ENCODE measurements around the gene KCNA5. TPM values are rescaled to one million over a fixed set of nuclear protein-coding genes. Genes with fewer than 3 reads are reported as not detected.

KCNA5 gene
- total RNA-seq, 1 donor from 2014 or later, result 0.82 TPM

GRCh38 chr12:5018677-5019076 is 25.0 kb upstream of the KCNA5 start:
- Mint-ChIP-seq H3K4me1 (ENCODE audit: unreplicated experiment) (peaks cover 5% of the 10 kb centered on the region), H3K9me3 (no peaks in the 10 kb centered on the region), H3K27me3 (peaks cover 81% of the 10 kb centered on the region), H3K27ac (no peak overlapping the region), H3K36me3 (no peaks in the 10 kb centered on the region), H3K4me3 (no peak overlapping the region)
- DNase-seq (ENCODE audit: extremely low spot score, unreplicated experiment), result no peak
- TF ChIP-seq CTCF (conservative IDR thresholded peaks at IDR 0.05), result no peak

- peaks cover 5% of the 10 kb centered on the region for H3K4me1 Mint-ChIP-seq (ENCODE audit: unreplicated experiment)
- no peak for TF ChIP-seq CTCF (conservative IDR thresholded peaks at IDR 0.05)
- no peaks in the 10 kb centered on the region for H3K9me3 Mint-ChIP-seq
- peaks cover 85% of the 10 kb centered on the region for H3K27me3 Mint-ChIP-seq
- no peak overlapping the region for H3K27ac Mint-ChIP-seq
- no peak for DNase-seq (ENCODE audit: extremely low spot score, unreplicated experiment)
- H3K4me3 Mint-ChIP-seq, result no peak overlapping the region
- no peaks in the 10 kb centered on the region for H3K36me3 Mint-ChIP-seq
These were observed 21.7 kb upstream of the KCNA5 start for GRCh38 chr12:5022025-5022424.

- H3K9me3 Mint-ChIP-seq, result no peaks in the 10 kb centered on the region
- no peak overlapping the region for H3K27ac Mint-ChIP-seq
- no peak overlapping the region for H3K4me3 Mint-ChIP-seq
- DNase-seq (ENCODE audit: extremely low spot score, unreplicated experiment), result no peak
- peaks cover 11% of the 10 kb centered on the region for H3K4me1 Mint-ChIP-seq (ENCODE audit: unreplicated experiment)
- no peaks in the 10 kb centered on the region for H3K36me3 Mint-ChIP-seq
- TF ChIP-seq CTCF (conservative IDR thresholded peaks at IDR 0.05), result peak; percentile 92
- H3K27me3 Mint-ChIP-seq, result peaks cover 87% of the 10 kb centered on the region
These were observed 21.1 kb upstream of the KCNA5 start for GRCh38 chr12:5022465-5023061.

GRCh38 chr12:5023842-5024241 is 19.8 kb upstream of the KCNA5 start:
- H3K4me3 Mint-ChIP-seq, result no peak overlapping the region
- no peak for DNase-seq (ENCODE audit: extremely low spot score, unreplicated experiment)
- H3K9me3 Mint-ChIP-seq, result no peaks in the 10 kb centered on the region
- H3K27ac Mint-ChIP-seq, result no peak overlapping the region
- peaks cover 83% of the 10 kb centered on the region for H3K27me3 Mint-ChIP-seq
- TF ChIP-seq CTCF (conservative IDR thresholded peaks at IDR 0.05), result no peak
- H3K4me1 Mint-ChIP-seq (ENCODE audit: unreplicated experiment), result peaks cover 12% of the 10 kb centered on the region
- H3K36me3 Mint-ChIP-seq, result no peaks in the 10 kb centered on the region

GRCh38 chr12:5026342-5026938 is 17.2 kb upstream of the KCNA5 start:
- H3K4me3 Mint-ChIP-seq, result no peak overlapping the region
- no peaks in the 10 kb centered on the region for H3K36me3 Mint-ChIP-seq
- peaks cover 58% of the 10 kb centered on the region for H3K27me3 Mint-ChIP-seq
- no peak for TF ChIP-seq CTCF (conservative IDR thresholded peaks at IDR 0.05)
- peaks cover 12% of the 10 kb centered on the region for H3K4me1 Mint-ChIP-seq (ENCODE audit: unreplicated experiment)
- H3K9me3 Mint-ChIP-seq, result no peaks in the 10 kb centered on the region
- no peak overlapping the region for H3K27ac Mint-ChIP-seq
- no peak for DNase-seq (ENCODE audit: extremely low spot score, unreplicated experiment)
